HepG2 (cell line): ENCODE measurements around the gene TYW1. TPM values are rescaled to one million over a fixed set of nuclear protein-coding genes. Genes with fewer than 3 reads are reported as not detected.
"Not testable (repeated sequence)": the region's sequence is repeated elsewhere in the genome, so short reads cannot be mapped to it uniquely, and the experiment has no call there.

ENCODE experiments used
- ATAC-seq: fragments of 200-7000 bp; cut with Tn5 transposase; 3 replicates; pipeline ENCODE4 v1.9.1; 2020; ENCODE audit warnings: mild to moderate bottlenecking, moderate library complexity
- BruUV-seq: library from RNA; stranded (reverse); fragments of 400-500 nt; replicated peaks from 2 replicates; lab custom pipeline; 2021; lab: Mats Ljungman, UMichigan
- CTCF ChIA-PET: fragments of 300-600 bp; formaldehyde crosslinking; extraction: SDS; loops from one replicate; lab custom pipeline; 2021; ENCODE audit warnings: low total read pairs, inconsistent platforms, low intra/inter-chr PET ratio; lab: Yijun Ruan, JAX
- POLR2A ChIA-PET: fragments of 350-600 bp; sonication (Branson Sonifier 250); formaldehyde crosslinking; loops from one replicate; lab custom pipeline; 2020; ENCODE audit warnings: antibody characterized with exemption, inconsistent platforms; lab: Yijun Ruan, JAX
- DNase-seq: peaks from one replicate; pipeline ENCODE4 v3.0.0-alpha.2; 2015; ENCODE audit warnings: low spot score
- FAIRE-seq: peaks from 3 replicates; lab custom pipeline; 2011; peaks lifted over from hg19 to GRCh38; lab: Jason Lieb, UNC
- H2AFZ ChIP-seq: one replicate; pipeline ENCODE4 v1.6.1; 2011; ENCODE audit warnings: low read length, inconsistent platforms
- H3K27ac ChIP-seq: fragments of 300-600 bp; 3 replicates; pipeline ENCODE4 v1.8.0; 2011; ENCODE audit warnings: mixed run types, mild to moderate bottlenecking, mixed read lengths, low read length, inconsistent platforms; ENCODE audit not compliant: insufficient read depth; ENCODE audit errors: extremely low read length
- H3K27me3 ChIP-seq, 2 experiments: fragments of 200-600 bp in 1 of 2; 2 replicates in 1 of 2; 3 replicates in 1 of 2; pipeline versions ENCODE4 v1.6.0 to v1.8.0; 2011; ENCODE audit warnings: low read length in 2 of 2, mild to moderate bottlenecking in 2 of 2, moderate library complexity in 2 of 2, inconsistent platforms in 1 of 2; ENCODE audit not compliant: insufficient read depth in 2 of 2, control insufficient read depth in 1 of 2
- H3K36me3 ChIP-seq, 2 experiments: fragments of 200-600 bp in 1 of 2; replicated peaks in 1 of 2; 2 replicates in 1 of 2; 3 replicates in 1 of 2; pipeline versions ENCODE4 v1.5.1 to v1.8.0; 2011; ENCODE audit warnings: low read length in 2 of 2, inconsistent platforms in 1 of 2; ENCODE audit not compliant: insufficient read depth in 2 of 2, control insufficient read depth in 1 of 2
- H3K4me1 ChIP-seq: 2 replicates; pipeline ENCODE4 v1.5.1; 2012; ENCODE audit warnings: low read length, inconsistent platforms; ENCODE audit not compliant: insufficient read depth
- H3K4me2 ChIP-seq: 2 replicates; pipeline ENCODE4 v1.6.0; 2011; ENCODE audit warnings: low read depth, low read length, inconsistent platforms
- H3K4me3 ChIP-seq, 3 experiments: fragments of 200-600 bp in 1 of 3; sonication (generic), shearing (Covaris generic) in 1 of 3; replicated peaks in 1 of 3; 2 replicates each; pipeline ENCODE4 v1.5.1; 2011 to 2016; ENCODE audit warnings: low read length in 3 of 3, inconsistent platforms in 2 of 3, low read depth in 2 of 3, mild to moderate bottlenecking in 2 of 3, control low read depth in 1 of 3, mixed read lengths in 1 of 3; ENCODE audit not compliant: insufficient read depth in 1 of 3
- H3K79me2 ChIP-seq: one replicate; pipeline ENCODE4 v1.6.1; 2011; ENCODE audit warnings: low read length, inconsistent platforms; ENCODE audit not compliant: insufficient read depth
- H3K9ac ChIP-seq: 2 replicates; pipeline ENCODE4 v1.6.0; 2011; ENCODE audit warnings: mild to moderate bottlenecking, low read depth, low read length, inconsistent platforms; ENCODE audit not compliant: insufficient read depth
- H3K9me3 ChIP-seq: 2 replicates; pipeline ENCODE4 v1.5.1; 2012; ENCODE audit warnings: mild to moderate bottlenecking, low read length
- H4K20me1 ChIP-seq: 2 replicates; pipeline ENCODE4 v1.6.0; 2011; ENCODE audit warnings: inconsistent platforms, mild to moderate bottlenecking, low read length, moderate library complexity; ENCODE audit not compliant: insufficient read depth
- STAG1 ChIP-seq: sonication (generic); formaldehyde crosslinking; IDR thresholded peaks from 2 replicates; pipeline ENCODE4 v1.4.0; 2020; ENCODE audit warnings: missing genetic modification reagents
- WGBS: methylation state at CpG from one replicate; pipeline ENCODE4 v1.1.6; 2017; ENCODE audit warnings: low lambda C conversion rate; 5-methylcytosine and 5-hydroxymethylcytosine counted together
- in situ Hi-C: cut with HindIII; loops from 2 replicates; pipeline ENCODE4 v1.10.0; 2017; ENCODE audit warnings: low pct_unique_long_range_greater_than_20kb; ENCODE audit not compliant: extremely low pct_ligation_motif_present
- intact Hi-C: fragments of 100-400 bp; cut with micrococcal nuclease; formaldehyde crosslinking; loops from one replicate; pipeline ENCODE4 v1.10.0; 2022; ENCODE audit not compliant: unreplicated experiment
- polyA plus RNA-seq, 8 experiments: library from polyadenylated mRNA; depleted of rRNA in 3 of 8; stranded (reverse) in 7 of 8; unstranded in 1 of 8; fragments of >200 nt; fragmentation: Illumina TruSeq in 4 of 8; extraction: Trizol in 4 of 8; gene quantifications; 2 replicates each; pipeline versions ENCODE4 v1.2.1 to v1.2.3, GENCODE V29; 2011 to 2016; ENCODE audit warnings: low read depth in 4 of 8, missing spikeins in 1 of 8, mixed read lengths in 1 of 8; ENCODE audit not compliant: insufficient read depth in 1 of 8
- total RNA-seq, 5 experiments: library from RNA; depleted of rRNA; stranded (reverse); fragments of >200 nt; fragmentation: Illumina TruSeq; extraction: Trizol; gene quantifications; 2 replicates each; pipeline ENCODE4 v1.2.3, GENCODE V29; 2016; ENCODE audit warnings: low read depth in 1 of 5

TYW1 gene
- total and polyA plus RNA-seq, 2 of the 13 experiments (the other 11 are each of a cell fraction or from before 2014, with no cell fraction given): 8.6 to 17.6 TPM

DNA sequence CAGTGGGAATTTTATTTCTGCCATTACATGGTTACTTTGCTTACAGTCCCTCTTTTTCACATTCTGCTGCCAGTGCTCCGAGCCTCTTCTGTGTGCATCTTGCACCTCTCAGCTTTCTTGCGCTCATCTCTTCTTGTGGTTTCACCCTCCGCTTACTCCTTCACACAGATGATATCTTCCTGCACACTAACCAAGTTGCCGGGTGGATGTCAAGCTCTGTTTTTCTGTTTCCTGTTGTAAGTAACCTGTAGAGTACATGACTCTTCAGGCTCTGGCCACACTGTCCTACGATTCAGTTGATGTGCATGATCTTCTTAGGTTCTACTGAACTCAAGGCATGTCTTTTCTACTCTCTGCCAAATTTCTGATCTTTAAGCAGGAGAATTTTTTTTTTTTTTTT lies 166.7 kb downstream of the TYW1 start:
- H3K4me3 ChIP-seq, H3K9ac ChIP-seq, H3K9me3 ChIP-seq, H3K4me2 ChIP-seq, H3K79me2 ChIP-seq, H2AFZ ChIP-seq, BruUV-seq, H3K27me3 ChIP-seq, POLR2A ChIA-PET, H3K36me3 ChIP-seq, H3K4me1 ChIP-seq, in situ Hi-C loops, DNase-seq, H3K27ac ChIP-seq, FAIRE-seq, H4K20me1 ChIP-seq, intact Hi-C loops, CTCF ChIA-PET, ATAC-seq: not testable (repeated sequence)
- 99% methylated on average over 5 of the region's 5 CpGs for WGBS

DNA sequence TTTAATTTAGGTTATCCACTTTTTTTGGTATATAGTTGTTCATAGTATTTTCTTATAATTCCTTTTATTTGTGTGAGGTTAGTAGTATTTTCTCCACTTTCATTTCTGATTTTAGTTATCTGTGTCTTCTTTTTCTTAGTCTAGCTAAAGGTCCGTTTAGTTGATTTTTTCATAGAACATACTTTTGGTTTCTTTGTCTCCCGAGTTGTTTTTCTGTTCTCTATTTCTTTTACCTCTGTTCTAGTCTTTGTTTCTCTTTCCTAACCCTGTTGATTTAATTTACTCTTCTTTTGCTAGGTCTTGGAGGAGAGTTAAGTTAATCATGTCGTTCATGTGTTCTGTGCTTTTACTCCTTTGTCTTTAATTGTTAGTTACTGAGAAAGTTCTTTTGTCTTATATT lies 174.5 kb downstream of the TYW1 start:
- H3K79me2 ChIP-seq, H3K4me2 ChIP-seq, CTCF ChIA-PET, FAIRE-seq, H3K9ac ChIP-seq, H4K20me1 ChIP-seq, H2AFZ ChIP-seq, H3K4me3 ChIP-seq, DNase-seq, POLR2A ChIA-PET, H3K27ac ChIP-seq, BruUV-seq, H3K27me3 ChIP-seq, in situ Hi-C loops, H3K9me3 ChIP-seq, H3K4me1 ChIP-seq, ATAC-seq, H3K36me3 ChIP-seq, intact Hi-C loops: not testable (repeated sequence)
- WGBS: 85% methylated on average over 3 of the region's 3 CpGs

DNA sequence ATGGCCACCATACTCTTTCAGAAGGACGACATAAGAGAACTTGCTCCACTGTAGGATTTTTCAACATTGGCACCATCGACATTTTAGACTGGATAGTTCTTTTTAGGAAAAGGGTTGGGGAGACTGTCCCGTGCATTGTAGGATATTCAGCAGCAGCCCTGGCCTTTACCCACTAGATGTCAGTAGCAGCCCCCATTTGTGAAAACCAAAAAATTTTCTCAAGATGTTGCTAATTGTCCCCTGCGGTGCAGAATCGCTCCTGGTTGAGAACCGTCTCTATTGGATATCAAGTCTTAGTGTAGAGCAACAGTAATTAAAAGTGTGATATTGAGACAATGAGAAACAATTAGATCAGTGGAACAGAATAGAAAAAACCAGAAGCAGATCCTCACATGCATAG lies 180.1 kb downstream of the TYW1 start:
- H3K27me3 ChIP-seq, H2AFZ ChIP-seq, BruUV-seq, H4K20me1 ChIP-seq, H3K79me2 ChIP-seq, POLR2A ChIA-PET, H3K4me1 ChIP-seq, in situ Hi-C loops, CTCF ChIA-PET, H3K4me2 ChIP-seq, intact Hi-C loops, DNase-seq, H3K36me3 ChIP-seq, H3K9ac ChIP-seq, H3K27ac ChIP-seq, H3K4me3 ChIP-seq, H3K9me3 ChIP-seq: not testable (repeated sequence)
- peak; percentile 92 for FAIRE-seq
- peak; percentile 17; the same call in 1 of the 2 replicates for TF ChIP-seq STAG1 (CRISPR knock-in tag)
- ATAC-seq: peak; percentile 68
- 69% methylated on average over 6 of the region's 6 CpGs for WGBS

DNA sequence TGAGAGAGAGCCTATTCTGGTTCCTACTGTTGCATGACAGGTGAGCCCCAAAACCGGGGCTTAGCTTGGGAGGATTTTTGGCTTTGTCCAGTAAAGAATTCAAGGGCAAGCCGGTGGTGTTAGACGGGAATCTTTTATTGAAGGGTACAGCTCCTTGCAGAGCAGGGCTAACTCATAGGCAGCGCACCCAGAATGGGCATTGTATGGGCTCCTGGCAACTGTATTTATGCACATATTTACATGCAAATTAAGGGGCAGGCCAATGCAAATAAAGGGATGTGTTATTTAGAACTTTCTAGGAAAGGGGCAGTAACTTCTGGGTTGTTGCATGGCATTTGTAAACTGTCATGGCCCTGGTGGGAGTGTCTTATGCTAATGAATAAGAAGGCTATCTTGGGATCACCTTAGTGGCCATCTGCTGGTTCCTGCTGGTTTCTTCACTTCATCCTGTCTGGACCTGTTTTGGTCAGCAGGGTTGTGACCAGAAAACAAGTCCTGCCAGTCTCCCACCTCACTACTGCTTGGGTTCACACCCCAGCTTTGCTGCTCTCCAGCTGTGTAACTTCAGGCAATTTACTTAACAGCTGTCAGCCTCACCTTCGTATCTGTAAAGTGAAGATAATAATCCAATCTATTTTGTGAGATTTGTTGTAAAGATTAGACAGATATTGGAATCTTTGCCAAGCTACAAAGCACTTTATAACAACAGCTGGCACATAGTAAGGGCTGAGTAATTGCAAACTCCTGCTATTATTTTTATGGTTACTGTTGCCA lies 182.5 kb downstream of the TYW1 start:
- DNase-seq, CTCF ChIA-PET, in situ Hi-C loops, H3K4me3 ChIP-seq, intact Hi-C loops, H3K27ac ChIP-seq, H3K4me2 ChIP-seq, H3K79me2 ChIP-seq, BruUV-seq, H3K4me1 ChIP-seq, H4K20me1 ChIP-seq, H3K36me3 ChIP-seq, H3K27me3 ChIP-seq, ATAC-seq, H3K9ac ChIP-seq, FAIRE-seq, H3K9me3 ChIP-seq, H2AFZ ChIP-seq, POLR2A ChIA-PET: not testable (repeated sequence)
- 96% methylated on average over 5 of the region's 5 CpGs for WGBS
